ENCODE measurements around the gene ARHGAP26. TPM values are rescaled to one million over a fixed set of nuclear protein-coding genes. Genes with fewer than 3 reads are reported as not detected.

ARHGAP26 gene
- total and polyA plus RNA-seq, 5 donors: 13.2 to 56.9 (median 47.0) TPM

GRCh38 chr5:143213231-143213850 lies 443.2 kb downstream of the ARHGAP26 start:
- peaks cover 7% of the 10 kb centered on the region for H3K4me1 ChIP-seq (ENCODE audit: control insufficient read depth, insufficient read depth, low read length)
- 49% methylated on average over 6 of the region's 6 CpGs for whole genome bisulfite sequencing
- H3K27me3 ChIP-seq (ENCODE audit: control insufficient read depth, insufficient read depth): no peaks in the 10 kb centered on the region
- no peak overlapping the region for H3K27ac ChIP-seq (ENCODE audit: low read length)
- intact Hi-C loops (cut with DNase I): no loop called here
- ATAC-seq: peak; percentile 20 to 40
- peak in 2 of 3 donors; percentile 25 to 61 for DNase-seq
- H3K9me3 ChIP-seq (ENCODE audit: control insufficient read depth, low read length): no peaks in the 10 kb centered on the region
- H3K4me3 ChIP-seq (ENCODE audit: low read length): no peak overlapping the region

- no peaks in the 10 kb centered on the region for H3K9me3 ChIP-seq (ENCODE audit: control insufficient read depth, low read length)
- H3K27me3 ChIP-seq (ENCODE audit: control insufficient read depth, insufficient read depth): no peaks in the 10 kb centered on the region
- H3K4me3 ChIP-seq (ENCODE audit: low read length): no peak overlapping the region
- H3K4me1 ChIP-seq (ENCODE audit: control insufficient read depth, insufficient read depth, low read length): peaks cover 9% of the 10 kb centered on the region
- DNase-seq (no peak), ATAC-seq (peak in 1 of 2 donors; percentile 35)
- intact Hi-C loops (cut with DNase I): no loop called here
- no peak overlapping the region for H3K27ac ChIP-seq (ENCODE audit: low read length)
- 57% methylated on average over 12 of the region's 12 CpGs for WGBS
These were observed 443.7 kb downstream of the ARHGAP26 start for GRCh38 chr5:143213851-143214363.

GRCh38 chr5:143214458-143214857 lies 444.3 kb downstream of the ARHGAP26 start:
- 91% methylated on average over 4 of the region's 4 CpGs for WGBS
- no peak for DNase-seq
- Histone ChIP-seq H3K9me3 (ENCODE audit: control insufficient read depth, low read length) (no peaks in the 10 kb centered on the region), H3K4me3 (ENCODE audit: low read length) (no peak overlapping the region), H3K27ac (ENCODE audit: low read length) (no peak overlapping the region), H3K4me1 (ENCODE audit: control insufficient read depth, insufficient read depth, low read length) (peaks cover 9% of the 10 kb centered on the region), H3K27me3 (ENCODE audit: control insufficient read depth, insufficient read depth) (no peaks in the 10 kb centered on the region)
- no peak for ATAC-seq
- intact Hi-C loops (cut with DNase I): no loop called here

GRCh38 chr5:143214890-143215289 lies 444.7 kb downstream of the ARHGAP26 start:
- peaks cover 11% of the 10 kb centered on the region for H3K4me1 ChIP-seq (ENCODE audit: control insufficient read depth, insufficient read depth, low read length)
- WGBS: 78% methylated on average over 6 of the region's 6 CpGs
- H3K9me3 ChIP-seq (ENCODE audit: control insufficient read depth, low read length): no peaks in the 10 kb centered on the region
- no peaks in the 10 kb centered on the region for H3K27me3 ChIP-seq (ENCODE audit: control insufficient read depth, insufficient read depth)
- intact Hi-C loops (cut with DNase I): no loop called here
- ATAC-seq (no peak), DNase-seq (no peak)
- no peak overlapping the region for H3K27ac ChIP-seq (ENCODE audit: low read length)
- no peak overlapping the region for H3K4me3 ChIP-seq (ENCODE audit: low read length)

GRCh38 chr5:143215690-143216089 lies 445.5 kb downstream of the ARHGAP26 start:
- no peaks in the 10 kb centered on the region for H3K9me3 ChIP-seq (ENCODE audit: control insufficient read depth, low read length)
- WGBS: 89% methylated on average over 6 of the region's 6 CpGs
- ATAC-seq (no peak), DNase-seq (no peak)
- H3K4me3 ChIP-seq (ENCODE audit: low read length): no peak overlapping the region
- intact Hi-C loops (cut with DNase I): no loop called here
- H3K27me3 ChIP-seq (ENCODE audit: control insufficient read depth, insufficient read depth): no peaks in the 10 kb centered on the region
- H3K4me1 ChIP-seq (ENCODE audit: control insufficient read depth, insufficient read depth, low read length): peaks cover 11% of the 10 kb centered on the region
- no peak overlapping the region for H3K27ac ChIP-seq (ENCODE audit: low read length)

- intact Hi-C loops (cut with DNase I): no loop called here
- H3K27me3 ChIP-seq (ENCODE audit: control insufficient read depth, insufficient read depth): no peaks in the 10 kb centered on the region
- H3K27ac ChIP-seq (ENCODE audit: low read length): no peak overlapping the region
- H3K4me3 ChIP-seq (ENCODE audit: low read length): no peak overlapping the region
- ATAC-seq (no peak), DNase-seq (no peak)
- peaks cover 11% of the 10 kb centered on the region for H3K4me1 ChIP-seq (ENCODE audit: control insufficient read depth, insufficient read depth, low read length)
- WGBS: 86% methylated on average over 9 of the region's 9 CpGs
- H3K9me3 ChIP-seq (ENCODE audit: control insufficient read depth, low read length): no peaks in the 10 kb centered on the region
These were observed 446.0 kb downstream of the ARHGAP26 start for GRCh38 chr5:143216211-143216610.

GRCh38 chr5:143217065-143217803 lies 447.1 kb downstream of the ARHGAP26 start:
- H3K4me3 ChIP-seq (ENCODE audit: low read length): no peak overlapping the region
- H3K9me3 ChIP-seq (ENCODE audit: control insufficient read depth, low read length): no peaks in the 10 kb centered on the region
- no peak for ATAC-seq
- intact Hi-C loops (cut with DNase I): no loop called here
- 73% methylated on average over 10 of the region's 10 CpGs for whole genome bisulfite sequencing
- H3K4me1 ChIP-seq (ENCODE audit: control insufficient read depth, insufficient read depth, low read length): peaks cover 10% of the 10 kb centered on the region
- no peaks in the 10 kb centered on the region for H3K27me3 ChIP-seq (ENCODE audit: control insufficient read depth, insufficient read depth)
- DNase-seq: no peak
- no peak overlapping the region for H3K27ac ChIP-seq (ENCODE audit: low read length)

GRCh38 chr5:143217804-143218160 lies 447.6 kb downstream of the ARHGAP26 start:
- intact Hi-C loops (cut with DNase I): no loop called here

GRCh38 chr5:143218517-143219170 lies 448.5 kb downstream of the ARHGAP26 start:
- 81% methylated on average over 4 of the region's 4 CpGs for WGBS
- no peak overlapping the region for H3K4me3 ChIP-seq (ENCODE audit: low read length)
- DNase-seq (no peak), ATAC-seq (no peak)
- H3K27ac ChIP-seq (ENCODE audit: low read length): no peak overlapping the region
- H3K4me1 ChIP-seq (ENCODE audit: control insufficient read depth, insufficient read depth, low read length): peaks cover 12% of the 10 kb centered on the region
- H3K27me3 ChIP-seq (ENCODE audit: control insufficient read depth, insufficient read depth): no peaks in the 10 kb centered on the region
- intact Hi-C loops (cut with DNase I): no loop called here
- H3K9me3 ChIP-seq (ENCODE audit: control insufficient read depth, low read length): no peaks in the 10 kb centered on the region

More at GRCh38 chr5:143217804-143218160, 447.6 kb downstream of the ARHGAP26 start:
- ATAC-seq: no peak
- H3K27ac ChIP-seq (ENCODE audit: low read length): no peak overlapping the region
- no peaks in the 10 kb centered on the region for H3K9me3 ChIP-seq (ENCODE audit: control insufficient read depth, low read length)
- DNase-seq: no peak
- peaks cover 10% of the 10 kb centered on the region for H3K4me1 ChIP-seq (ENCODE audit: control insufficient read depth, insufficient read depth, low read length)
- 95% methylated on average over 2 of the region's 2 CpGs for WGBS
- H3K27me3 ChIP-seq (ENCODE audit: control insufficient read depth, insufficient read depth): no peaks in the 10 kb centered on the region
- H3K4me3 ChIP-seq (ENCODE audit: low read length): no peak overlapping the region

- 64% methylated on average over 2 of the region's 2 CpGs for WGBS
- Histone ChIP-seq H3K27me3 (ENCODE audit: control insufficient read depth, insufficient read depth) (no peaks in the 10 kb centered on the region), H3K27ac (ENCODE audit: low read length) (no peak overlapping the region), H3K9me3 (ENCODE audit: control insufficient read depth, low read length) (no peaks in the 10 kb centered on the region), H3K4me3 (ENCODE audit: low read length) (no peak overlapping the region), H3K4me1 (ENCODE audit: control insufficient read depth, insufficient read depth, low read length) (peaks cover 12% of the 10 kb centered on the region)
- no peak for DNase-seq
- peak in 1 of 2 donors; percentile 12 for ATAC-seq
- intact Hi-C loops (cut with DNase I): no loop called here
These were observed 449.5 kb downstream of the ARHGAP26 start for GRCh38 chr5:143219696-143220095.

GRCh38 chr5:143220748-143221251 lies 450.6 kb downstream of the ARHGAP26 start:
- DNase-seq: no peak
- Histone ChIP-seq H3K4me3 (ENCODE audit: low read length) (no peak overlapping the region), H3K4me1 (ENCODE audit: control insufficient read depth, insufficient read depth, low read length) (peaks cover 12% of the 10 kb centered on the region), H3K27ac (ENCODE audit: low read length) (peak overlapping the region; percentile 56), H3K9me3 (ENCODE audit: control insufficient read depth, low read length) (no peaks in the 10 kb centered on the region), H3K27me3 (ENCODE audit: control insufficient read depth, insufficient read depth) (no peaks in the 10 kb centered on the region)
- intact Hi-C loops (cut with DNase I): no loop called here
- 52% methylated on average over 3 of the region's 3 CpGs for WGBS
- peak in 1 of 2 donors; percentile 31 for ATAC-seq
